ENCODE measurements around the gene PEA15. TPM values are rescaled to one million over a fixed set of nuclear protein-coding genes. Genes with fewer than 3 reads are reported as not detected.
A peak's percentile ranks its signal among the peaks of the same experiment; 100 is the strongest.

Gene PEA15
- total and polyA plus RNA-seq, 2 of the 8 experiments (the other 6 are each of a cell fraction or from before 2014, with no cell fraction given), result 71.3 to 75.1 TPM

- TF ChIP-seq PHF8 (conservative IDR thresholded peaks at IDR 0.05; ENCODE audit: low read depth, low read length) (peak; percentile 70), MAX (IDR thresholded peaks at IDR 0.05) (peak; percentile 11; the same call in 1 of the 2 replicates), SRF (IDR thresholded peaks at IDR 0.05; ENCODE audit: low read depth, low read length) (no peak), CTBP2 (IDR thresholded peaks at IDR 0.05; ENCODE audit: borderline replicate concordance, insufficient read depth, insufficient read length, low read length) (no peak), CREB1 (IDR thresholded peaks at IDR 0.05) (peak; percentile 50), HDAC2 (IDR thresholded peaks at IDR 0.05; ENCODE audit: borderline replicate concordance in 1 of 2, low read depth in 2 of 2, low read length in 2 of 2) (peak in 1 of 2 experiments; percentile 58; a peak in 1 of 4 replicates)
Measured at GRCh38 chr1:160205242-160206035, at the start of gene PEA15 (continued).
